ENCODE results near the gene EPB41L4A.
"Not testable (repeated sequence)": the region's sequence is repeated elsewhere in the genome, so short reads cannot be mapped to it uniquely, and the experiment has no call there.

EPB41L4A gene

GRCh38 chr5:112216140-112216539 lies 202.9 kb downstream of the EPB41L4A start:
- Histone ChIP-seq H3K9ac (ENCODE audit: low read depth, low read length, poor library complexity, severe bottlenecking) (no peak overlapping the region), H3K9me2 (replicated peaks; ENCODE audit: low read depth, low read length) (no peaks in the 10 kb centered on the region), H3K4me2 (ENCODE audit: low read depth, low read length, poor library complexity, severe bottlenecking) (no peak overlapping the region), H4K20me1 (ENCODE audit: insufficient read depth, low read length, poor library complexity, severe bottlenecking) (no peaks in the 10 kb centered on the region), H3K4me3 (ENCODE audit: low read length, poor library complexity, severe bottlenecking) (no peak overlapping the region), H3K79me2 (ENCODE audit: insufficient read depth, low read length) (no peaks in the 10 kb centered on the region), H3K4me1 (ENCODE audit: insufficient read depth, low read length, poor library complexity, severe bottlenecking) (no peaks in the 10 kb centered on the region), H2AFZ (ENCODE audit: low read length) (no peak overlapping the region), H3K27me3 (ENCODE audit: insufficient read depth, low read length, poor library complexity, severe bottlenecking) (no peaks in the 10 kb centered on the region), H3F3A (ENCODE audit: low read depth) (no peaks in the 10 kb centered on the region), H3K36me3 (ENCODE audit: insufficient read depth, low read length) (no peaks in the 10 kb centered on the region), H3K9me3 (ENCODE audit: insufficient read depth, low read depth, low read length) (no peaks in the 10 kb centered on the region)
- no peak for TF ChIP-seq EZH2phosphoT487 (IDR thresholded peaks at IDR 0.05; ENCODE audit: borderline replicate concordance)

GRCh38 chr5:112210430-112211005 lies 208.6 kb downstream of the EPB41L4A start:
- Histone ChIP-seq H3K4me3 (ENCODE audit: low read length, poor library complexity, severe bottlenecking) (no peak overlapping the region), H3K36me3 (ENCODE audit: insufficient read depth, low read length) (no peaks in the 10 kb centered on the region), H3K4me2 (ENCODE audit: low read depth, low read length, poor library complexity, severe bottlenecking) (no peak overlapping the region), H4K20me1 (ENCODE audit: insufficient read depth, low read length, poor library complexity, severe bottlenecking) (no peaks in the 10 kb centered on the region), H3K27me3 (ENCODE audit: insufficient read depth, low read length, poor library complexity, severe bottlenecking) (no peaks in the 10 kb centered on the region), H3K9me3 (ENCODE audit: insufficient read depth, low read depth, low read length) (no peaks in the 10 kb centered on the region), H3K4me1 (ENCODE audit: insufficient read depth, low read length, poor library complexity, severe bottlenecking) (no peaks in the 10 kb centered on the region), H3K9me2 (replicated peaks; ENCODE audit: low read depth, low read length) (no peaks in the 10 kb centered on the region), H2AFZ (ENCODE audit: low read length) (no peak overlapping the region), H3K79me2 (ENCODE audit: insufficient read depth, low read length) (no peaks in the 10 kb centered on the region), H3K9ac (ENCODE audit: low read depth, low read length, poor library complexity, severe bottlenecking) (no peak overlapping the region), H3F3A (ENCODE audit: low read depth) (no peaks in the 10 kb centered on the region)
- TF ChIP-seq EZH2phosphoT487 (IDR thresholded peaks at IDR 0.05; ENCODE audit: borderline replicate concordance) (no peak), CTCF (conservative IDR thresholded peaks at IDR 0.05; ENCODE audit: low read length) (peak; percentile 63)

GRCh38 chr5:112208699-112209615 lies 210.1 kb downstream of the EPB41L4A start:
- no peaks in the 10 kb centered on the region for H4K20me1 ChIP-seq (ENCODE audit: insufficient read depth, low read length, poor library complexity, severe bottlenecking)
- no peaks in the 10 kb centered on the region for H3K9me2 ChIP-seq (replicated peaks; ENCODE audit: low read depth, low read length)
- H3K4me1 ChIP-seq (ENCODE audit: insufficient read depth, low read length, poor library complexity, severe bottlenecking) = no peaks in the 10 kb centered on the region
- H3K79me2 ChIP-seq (ENCODE audit: insufficient read depth, low read length) = no peaks in the 10 kb centered on the region
- H3K27me3 ChIP-seq (ENCODE audit: insufficient read depth, low read length, poor library complexity, severe bottlenecking) = no peaks in the 10 kb centered on the region
- no peak overlapping the region for H3K9ac ChIP-seq (ENCODE audit: low read depth, low read length, poor library complexity, severe bottlenecking)
- no peak for TF ChIP-seq CTCF (conservative IDR thresholded peaks at IDR 0.05; ENCODE audit: low read length)
- no peak for TF ChIP-seq EZH2phosphoT487 (IDR thresholded peaks at IDR 0.05; ENCODE audit: borderline replicate concordance)
- H3K4me2 ChIP-seq (ENCODE audit: low read depth, low read length, poor library complexity, severe bottlenecking) = no peak overlapping the region
- no peaks in the 10 kb centered on the region for H3K9me3 ChIP-seq (ENCODE audit: insufficient read depth, low read depth, low read length)
- H3K36me3 ChIP-seq (ENCODE audit: insufficient read depth, low read length) = no peaks in the 10 kb centered on the region
- no peak overlapping the region for H3K4me3 ChIP-seq (ENCODE audit: low read length, poor library complexity, severe bottlenecking)
- no peak overlapping the region for H2AFZ ChIP-seq (ENCODE audit: low read length)
- no peaks in the 10 kb centered on the region for H3F3A ChIP-seq (ENCODE audit: low read depth)

- not testable (repeated sequence) for H3K79me2 ChIP-seq (ENCODE audit: insufficient read depth, low read length); H3K36me3 ChIP-seq (ENCODE audit: insufficient read depth, low read length); H3K27me3 ChIP-seq (ENCODE audit: insufficient read depth, low read length, poor library complexity, severe bottlenecking); H3K4me2 ChIP-seq (ENCODE audit: low read depth, low read length, poor library complexity, severe bottlenecking); H3K9me3 ChIP-seq (ENCODE audit: insufficient read depth, low read depth, low read length); H4K20me1 ChIP-seq (ENCODE audit: insufficient read depth, low read length, poor library complexity, severe bottlenecking); H3K9ac ChIP-seq (ENCODE audit: low read depth, low read length, poor library complexity, severe bottlenecking); H3K9me2 ChIP-seq (replicated peaks; ENCODE audit: low read depth, low read length); H2AFZ ChIP-seq (ENCODE audit: low read length); H3F3A ChIP-seq (ENCODE audit: low read depth); H3K4me1 ChIP-seq (ENCODE audit: insufficient read depth, low read length, poor library complexity, severe bottlenecking); H3K4me3 ChIP-seq (ENCODE audit: low read length, poor library complexity, severe bottlenecking)
Measured at GRCh38 chr5:112208195-112208594, 210.9 kb downstream of the EPB41L4A start.
